22Rv1 (cell line): Measurements from ENCODE around the gene MIPOL1.

Experiments used
- H3K27ac ChIP-seq: fragments of 450-650 bp; 2 replicates; pipeline ENCODE4 v1.5.1; 2017
- ZFX ChIP-seq: fragments of 450-650 bp; IDR thresholded peaks from 2 replicates; pipeline ENCODE4 v1.6.1; 2017; ENCODE audit warnings: antibody characterized with exemption, borderline replicate concordance
- TF ChIP-seq, protein P1 (sequence below): fragments of 450-650 bp; IDR thresholded peaks from 2 replicates; pipeline ENCODE4 v1.5.1; 2017; ENCODE audit warnings: mild to moderate bottlenecking

MIPOL1 gene

DNA sequence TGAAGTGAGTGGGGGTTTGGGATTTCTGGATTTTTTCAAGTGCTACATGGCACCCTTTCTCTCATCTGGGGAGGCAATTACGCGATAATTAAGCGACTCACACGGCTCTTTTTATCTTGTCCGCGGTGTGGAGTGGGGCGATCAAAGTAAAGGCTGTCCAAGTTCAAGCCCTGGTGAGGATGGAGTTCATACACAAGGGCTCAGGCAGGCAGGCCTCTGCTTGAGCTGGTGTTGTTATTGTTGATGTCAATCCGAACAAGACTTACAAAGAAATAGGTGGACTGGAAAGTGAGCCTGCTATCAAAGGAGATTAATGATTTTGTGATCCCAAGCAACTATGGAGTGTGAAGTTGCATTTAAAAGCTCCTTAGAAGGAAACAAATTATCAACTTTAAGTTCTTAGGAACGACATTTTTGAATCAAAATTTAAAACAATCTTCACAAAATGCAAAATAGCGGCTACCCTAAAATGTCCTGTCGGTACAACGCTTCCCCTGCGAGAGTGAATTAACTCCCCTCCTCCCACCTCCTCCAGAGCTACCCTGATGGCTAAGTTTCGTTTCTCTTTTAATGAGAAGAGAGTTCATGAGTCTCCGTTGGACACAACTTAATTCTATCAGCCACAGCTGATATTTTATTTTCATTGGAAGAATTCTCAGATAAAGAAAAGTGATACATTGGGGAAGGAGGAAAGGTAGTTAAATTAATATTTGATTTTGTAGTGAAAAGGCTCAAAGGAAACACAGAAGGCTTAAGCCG is 391.4 kb downstream of the MIPOL1 start:
- TF ChIP-seq, protein P1, sequence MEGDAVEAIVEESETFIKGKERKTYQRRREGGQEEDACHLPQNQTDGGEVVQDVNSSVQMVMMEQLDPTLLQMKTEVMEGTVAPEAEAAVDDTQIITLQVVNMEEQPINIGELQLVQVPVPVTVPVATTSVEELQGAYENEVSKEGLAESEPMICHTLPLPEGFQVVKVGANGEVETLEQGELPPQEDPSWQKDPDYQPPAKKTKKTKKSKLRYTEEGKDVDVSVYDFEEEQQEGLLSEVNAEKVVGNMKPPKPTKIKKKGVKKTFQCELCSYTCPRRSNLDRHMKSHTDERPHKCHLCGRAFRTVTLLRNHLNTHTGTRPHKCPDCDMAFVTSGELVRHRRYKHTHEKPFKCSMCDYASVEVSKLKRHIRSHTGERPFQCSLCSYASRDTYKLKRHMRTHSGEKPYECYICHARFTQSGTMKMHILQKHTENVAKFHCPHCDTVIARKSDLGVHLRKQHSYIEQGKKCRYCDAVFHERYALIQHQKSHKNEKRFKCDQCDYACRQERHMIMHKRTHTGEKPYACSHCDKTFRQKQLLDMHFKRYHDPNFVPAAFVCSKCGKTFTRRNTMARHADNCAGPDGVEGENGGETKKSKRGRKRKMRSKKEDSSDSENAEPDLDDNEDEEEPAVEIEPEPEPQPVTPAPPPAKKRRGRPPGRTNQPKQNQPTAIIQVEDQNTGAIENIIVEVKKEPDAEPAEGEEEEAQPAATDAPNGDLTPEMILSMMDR: no peak
- TF ChIP-seq ZFX: no peak
- peak overlapping the region; percentile 100 for H3K27ac ChIP-seq

DNA sequence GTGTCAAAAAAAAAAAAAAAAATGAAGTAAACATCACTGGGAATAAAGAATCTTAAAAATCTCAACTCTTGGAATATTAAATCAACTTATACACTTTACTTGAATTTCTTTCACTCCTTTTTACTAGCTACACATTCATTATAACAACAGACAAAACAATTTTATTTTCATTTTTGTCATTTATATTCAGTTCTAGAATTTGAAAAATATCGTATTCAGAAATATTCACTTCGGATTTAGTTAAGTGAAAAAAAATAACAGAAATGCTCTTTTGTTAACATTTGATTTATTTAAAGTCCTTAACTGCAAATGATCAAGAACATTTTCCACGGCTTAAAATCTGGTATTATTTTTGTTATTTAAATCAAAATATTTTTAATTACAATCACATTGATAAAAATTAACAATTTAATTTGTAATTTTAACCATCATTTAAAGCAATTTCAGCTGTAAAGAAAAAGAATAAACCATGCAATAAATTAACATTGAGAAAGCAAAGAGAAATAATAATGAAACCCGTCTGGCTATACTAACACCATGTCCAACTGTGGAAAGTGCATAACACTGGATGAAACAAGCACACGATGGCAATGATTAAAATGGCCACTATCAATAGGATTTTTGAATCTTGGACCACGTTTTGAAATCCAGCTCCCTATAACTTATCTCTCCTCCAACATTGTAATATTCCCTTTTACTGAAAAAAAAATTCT is 392.1 kb downstream of the MIPOL1 start:
- peak overlapping the region; percentile 100 for H3K27ac ChIP-seq
- TF ChIP-seq ZFX: no peak
- TF ChIP-seq, protein P1: no peak

DNA sequence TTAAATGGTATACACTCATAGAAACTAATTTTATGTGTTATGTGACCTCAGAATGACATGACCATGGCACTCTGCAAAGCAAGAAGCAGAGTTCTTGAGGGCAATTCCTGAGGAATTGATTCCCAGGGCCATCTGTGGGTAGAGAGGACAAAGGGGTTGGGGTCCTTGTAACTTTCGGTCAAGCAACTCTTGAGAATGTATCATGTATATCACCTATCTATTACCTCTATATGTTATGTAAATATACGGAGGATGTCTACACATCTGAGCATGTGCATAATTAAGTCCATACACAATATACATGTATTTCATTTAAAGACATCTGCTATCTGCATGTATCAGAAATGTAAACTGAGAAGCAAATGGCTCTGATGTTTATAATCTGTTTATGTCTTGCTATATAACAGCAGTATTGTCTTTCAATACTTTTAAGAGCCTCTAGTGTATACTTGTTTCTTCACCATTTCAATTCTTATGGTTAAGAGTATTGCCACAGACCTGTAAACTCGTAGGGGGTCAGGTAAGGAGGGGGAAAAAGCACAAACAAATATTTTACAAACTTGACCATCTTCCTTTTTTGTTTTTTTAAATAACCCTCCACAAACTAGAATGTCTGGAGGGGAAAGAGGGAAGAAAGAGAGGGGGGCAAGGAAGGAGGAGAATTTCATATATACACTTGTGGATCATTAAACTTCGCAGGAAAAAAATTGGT is 392.8 kb downstream of the MIPOL1 start:
- TF ChIP-seq, protein P1: no peak
- no peak for TF ChIP-seq ZFX
- H3K27ac ChIP-seq: peak overlapping the region; percentile 100

DNA sequence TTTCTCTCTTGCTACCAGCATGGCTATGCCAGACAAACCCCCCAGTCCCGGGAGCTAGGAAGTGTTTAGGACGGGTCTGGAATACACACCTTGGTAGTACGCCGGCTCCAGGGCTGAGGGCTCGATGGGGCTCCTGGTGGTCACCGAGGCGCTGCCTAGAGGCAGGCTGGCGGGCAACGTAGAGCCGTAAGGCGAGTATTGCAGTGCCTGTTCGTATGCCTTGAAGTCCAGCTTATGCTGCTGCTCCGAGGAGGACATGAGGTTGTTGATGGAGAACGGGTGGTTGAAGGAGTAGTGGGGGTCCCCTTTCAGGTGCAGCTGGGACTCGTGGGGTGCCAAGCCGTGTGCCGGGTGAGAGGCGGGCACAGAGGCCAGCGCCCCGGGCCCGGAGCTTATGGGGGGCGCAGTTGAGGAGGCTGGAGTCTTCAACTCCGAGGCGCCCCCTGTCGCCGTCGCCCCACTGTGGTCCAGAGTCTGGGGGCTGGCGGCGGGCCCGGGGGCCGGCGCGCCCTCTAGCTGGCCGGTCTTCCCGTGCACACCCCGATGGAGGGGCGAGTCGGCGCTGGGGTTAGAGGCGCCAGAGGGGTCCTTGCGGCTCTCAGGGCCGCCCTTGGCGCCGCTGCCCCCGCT is 393.7 kb downstream of the MIPOL1 start:
- H3K27ac ChIP-seq: peak overlapping the region; percentile 100
- TF ChIP-seq, protein P1: peak; percentile 28; the same call in 1 of the 2 replicates
- no peak for TF ChIP-seq ZFX

DNA sequence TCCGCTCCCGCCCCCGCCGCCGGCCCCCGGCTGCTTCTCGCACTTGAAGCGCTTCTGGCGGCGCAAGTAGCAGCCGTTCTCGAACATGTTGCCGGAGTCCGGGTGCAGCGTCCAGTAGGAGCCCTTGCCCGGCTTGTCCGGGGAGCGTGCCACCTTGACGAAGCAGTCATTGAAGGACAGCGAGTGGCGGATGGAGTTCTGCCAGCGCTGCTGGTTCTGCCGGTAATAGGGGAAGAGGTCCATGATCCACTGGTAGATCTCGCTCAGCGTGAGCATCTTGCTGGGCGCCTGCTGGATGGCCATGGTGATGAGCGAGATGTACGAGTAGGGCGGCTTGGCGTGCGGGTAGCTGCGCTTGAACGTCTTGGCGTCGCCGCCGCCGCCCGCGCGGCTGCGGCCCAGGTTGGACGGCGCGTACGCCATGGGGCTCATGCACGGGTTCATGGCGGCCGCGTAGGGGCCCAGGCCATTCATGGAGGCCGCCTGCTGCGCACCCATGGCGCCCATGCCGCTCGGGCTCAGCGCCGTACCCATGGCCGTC is 394.3 kb downstream of the MIPOL1 start:
- TF ChIP-seq, protein P1: no peak; the same call in 1 of the 2 replicates
- TF ChIP-seq ZFX: no peak
- peak overlapping the region; percentile 100 for H3K27ac ChIP-seq

DNA sequence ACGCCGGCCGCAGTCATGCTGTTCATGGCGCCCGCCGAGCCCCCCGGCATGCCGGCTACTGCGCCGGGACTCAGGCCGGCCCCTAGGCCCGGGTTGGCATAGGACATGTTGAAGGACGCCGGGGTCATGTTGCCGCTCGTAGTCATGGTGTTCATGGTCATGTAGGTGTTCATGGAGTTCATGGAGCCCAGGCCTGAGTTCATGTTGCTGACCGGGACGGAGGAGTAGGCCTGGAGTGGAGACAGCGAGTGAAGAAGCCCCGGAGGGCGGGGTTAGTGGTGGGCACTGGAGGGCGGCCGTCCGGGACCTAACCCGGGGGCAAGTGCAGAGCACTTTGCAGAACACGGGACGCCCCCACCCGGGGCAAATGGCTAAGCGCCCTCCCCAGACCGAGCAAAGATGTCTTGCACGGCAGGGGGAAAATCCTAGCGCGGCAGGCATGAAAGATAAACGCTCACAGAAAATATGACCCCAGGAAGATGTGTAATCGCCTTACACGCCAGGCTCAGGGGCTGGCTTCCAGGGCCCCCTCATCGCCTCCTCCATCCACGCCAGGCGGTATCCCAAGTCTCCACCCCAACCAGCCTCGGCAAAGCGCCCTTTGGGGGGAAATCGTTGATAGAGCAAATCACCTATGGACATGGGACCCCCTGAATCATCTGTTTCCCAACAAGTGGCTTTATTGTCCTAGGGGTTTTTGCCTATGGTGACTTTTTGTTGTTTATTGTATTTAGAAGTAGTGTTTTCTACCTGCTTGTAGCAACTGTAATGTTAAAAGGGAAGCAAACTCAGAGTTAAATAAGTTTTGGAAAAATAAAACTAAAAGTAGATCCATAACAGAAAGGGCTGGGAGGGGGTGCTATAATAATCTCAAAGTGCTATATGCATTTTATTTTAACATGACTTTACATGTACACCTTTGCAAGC is 395.0 kb downstream of the MIPOL1 start:
- H3K27ac ChIP-seq: peak overlapping the region; percentile 100
- TF ChIP-seq, protein P1: no peak
- no peak for TF ChIP-seq ZFX
